ENCODE measurements around the gene PRRT2. TPM values are rescaled to one million over a fixed set of nuclear protein-coding genes. Genes with fewer than 3 reads are reported as not detected.

PRRT2 gene
- total RNA-seq, 1 experiment from 2014 or later, result 9.7 TPM

DNA sequence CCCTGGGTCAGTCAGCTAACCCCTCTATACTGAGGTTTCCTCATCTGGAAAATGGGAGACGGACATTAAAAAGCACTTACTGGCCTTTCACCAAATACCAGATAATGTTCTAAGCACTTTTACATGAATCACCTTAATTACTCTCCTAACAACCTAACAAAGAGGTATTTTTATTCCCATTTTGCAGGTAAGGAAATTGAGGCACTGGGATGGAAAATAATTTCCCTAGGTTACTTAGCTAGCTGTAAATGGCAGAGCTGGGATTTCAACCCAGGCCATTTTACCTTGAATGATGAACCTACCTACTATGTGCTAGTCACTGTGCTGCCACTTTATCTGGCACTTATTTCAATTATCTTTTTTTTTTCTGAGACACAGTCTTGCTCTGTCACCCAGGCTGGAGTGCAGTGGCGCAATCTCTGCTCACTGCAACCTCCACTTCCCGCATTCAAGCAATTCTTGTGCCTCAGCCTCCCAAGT lies 17.7 kb upstream of the PRRT2 start:
- in situ Hi-C loops (cut with HindIII; ENCODE audit: low pct_unique_long_range_greater_than_20kb, low sequenced_read_pairs), result no loop called here

DNA sequence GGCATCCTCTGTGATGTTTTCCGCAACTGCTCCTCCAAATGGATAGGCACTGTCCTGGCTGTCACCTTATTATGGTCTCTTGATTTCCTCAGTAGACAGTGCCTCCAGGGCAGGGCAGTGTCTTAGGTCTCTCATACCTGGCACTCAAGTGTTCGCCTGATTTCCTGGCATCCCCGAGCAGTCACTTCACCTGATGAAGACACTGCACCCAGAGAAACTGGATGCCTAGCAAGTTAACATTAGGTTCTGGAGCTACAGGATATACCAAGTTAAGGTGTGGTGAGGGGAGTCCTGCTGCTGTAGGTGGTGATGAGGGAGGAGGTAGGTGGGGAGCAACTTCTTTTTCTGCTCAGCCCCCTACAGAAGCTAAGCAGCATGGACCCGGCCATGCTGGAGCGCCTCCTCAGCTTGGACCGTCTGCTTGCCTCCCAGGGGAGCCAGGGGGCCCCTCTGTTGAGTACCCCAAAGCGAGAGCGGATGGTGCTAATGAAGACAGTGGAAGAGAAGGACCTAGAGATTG lies 9.5 kb upstream of the PRRT2 start:
- H3K27me3 ChIP-seq (ENCODE audit: control insufficient read depth, insufficient read depth, low read length), result no peaks in the 10 kb centered on the region
- ATAC-seq (no peak), DNase-seq (ENCODE audit: low read depth, low spot score) (no peak)
- H3K4me3 ChIP-seq (ENCODE audit: low read depth in 2 of 2, low read length in 2 of 2), result no peak overlapping the region
- TF ChIP-seq TCF7L2 (IDR thresholded peaks at IDR 0.05; ENCODE audit: low read depth, low read length) (no peak), REST (IDR thresholded peaks at IDR 0.05; ENCODE audit: insufficient read depth in 1 of 2, low read depth in 2 of 2, low read length in 1 of 2) (no peak)
- peaks cover 24% of the 10 kb centered on the region for H3K4me1 ChIP-seq (ENCODE audit: control insufficient read depth, insufficient read depth, low read length)
- POLR2A ChIA-PET, result no interaction called here
- CTCF ChIA-PET, result no interaction called here
- in situ Hi-C loops (cut with HindIII; ENCODE audit: low pct_unique_long_range_greater_than_20kb, low sequenced_read_pairs), result no loop called here
- peaks cover 23% of the 10 kb centered on the region for H3K36me3 ChIP-seq (ENCODE audit: control insufficient read depth, insufficient read depth, low read length)
- no TSS peak for BruUV-seq (replicated peaks)
- intact Hi-C loops (cut with micrococcal nuclease; ENCODE audit: unreplicated experiment), result no loop called here
- H3K9me3 ChIP-seq (ENCODE audit: control insufficient read depth, insufficient read depth, low read depth, low read length), result no peaks in the 10 kb centered on the region
- peak overlapping the region; percentile 97; the same call in 1 of the 2 replicates for H3K27ac ChIP-seq (ENCODE audit: low read length)

More for the DNA sequence above, 17.7 kb upstream of the PRRT2 start:
- H3K4me3 ChIP-seq (ENCODE audit: low read depth in 2 of 2, low read length in 2 of 2), result no peak overlapping the region
- no peaks in the 10 kb centered on the region for H3K27me3 ChIP-seq (ENCODE audit: control insufficient read depth, insufficient read depth, low read length)
- no peak for TF ChIP-seq SIN3A (IDR thresholded peaks at IDR 0.05; ENCODE audit: borderline replicate concordance, insufficient read depth, low read depth, low read length)
- TF ChIP-seq POLR2AphosphoS5 (IDR thresholded peaks at IDR 0.05; ENCODE audit: low read depth, low read length), result no peak
- TF ChIP-seq TCF7L2 (IDR thresholded peaks at IDR 0.05; ENCODE audit: low read depth, low read length), result no peak
- no peak for TF ChIP-seq REST (IDR thresholded peaks at IDR 0.05; ENCODE audit: insufficient read depth in 1 of 2, low read depth in 2 of 2, low read length in 1 of 2)
- TF ChIP-seq, protein P1, sequence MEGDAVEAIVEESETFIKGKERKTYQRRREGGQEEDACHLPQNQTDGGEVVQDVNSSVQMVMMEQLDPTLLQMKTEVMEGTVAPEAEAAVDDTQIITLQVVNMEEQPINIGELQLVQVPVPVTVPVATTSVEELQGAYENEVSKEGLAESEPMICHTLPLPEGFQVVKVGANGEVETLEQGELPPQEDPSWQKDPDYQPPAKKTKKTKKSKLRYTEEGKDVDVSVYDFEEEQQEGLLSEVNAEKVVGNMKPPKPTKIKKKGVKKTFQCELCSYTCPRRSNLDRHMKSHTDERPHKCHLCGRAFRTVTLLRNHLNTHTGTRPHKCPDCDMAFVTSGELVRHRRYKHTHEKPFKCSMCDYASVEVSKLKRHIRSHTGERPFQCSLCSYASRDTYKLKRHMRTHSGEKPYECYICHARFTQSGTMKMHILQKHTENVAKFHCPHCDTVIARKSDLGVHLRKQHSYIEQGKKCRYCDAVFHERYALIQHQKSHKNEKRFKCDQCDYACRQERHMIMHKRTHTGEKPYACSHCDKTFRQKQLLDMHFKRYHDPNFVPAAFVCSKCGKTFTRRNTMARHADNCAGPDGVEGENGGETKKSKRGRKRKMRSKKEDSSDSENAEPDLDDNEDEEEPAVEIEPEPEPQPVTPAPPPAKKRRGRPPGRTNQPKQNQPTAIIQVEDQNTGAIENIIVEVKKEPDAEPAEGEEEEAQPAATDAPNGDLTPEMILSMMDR (IDR thresholded peaks at IDR 0.05), result no peak
- intact Hi-C loops (cut with micrococcal nuclease; ENCODE audit: unreplicated experiment), result no loop called here
- no peaks in the 10 kb centered on the region for H3K9me3 ChIP-seq (ENCODE audit: control insufficient read depth, insufficient read depth, low read depth, low read length)
- BruUV-seq (replicated peaks), result no TSS peak
- peaks cover 9% of the 10 kb centered on the region for H3K36me3 ChIP-seq (ENCODE audit: control insufficient read depth, insufficient read depth, low read length)
- POLR2A ChIA-PET, result interaction anchor here (0.8 to 1.5 kb wide), 2 partner anchors 10 kb away, joined by 3 to 14 read pairs; no protein-coding TSS in a partner anchor
- DNase-seq (ENCODE audit: low read depth, low spot score), result no peak
- ATAC-seq, result no peak
- CTCF ChIA-PET, result no interaction called here
- no peak overlapping the region for H3K27ac ChIP-seq (ENCODE audit: low read length)
- H3K4me1 ChIP-seq (ENCODE audit: control insufficient read depth, insufficient read depth, low read length), result peaks cover 12% of the 10 kb centered on the region

Measured in Panc1 (cell line).